HG03045 (cell line): ENCODE results near the gene HAUS7.

Experiments used
- ATAC-seq: cut with Tn5 transposase; IDR thresholded peaks from one replicate; pipeline ENCODE4 v1.9.1; 2021; ENCODE audit warnings: mild to moderate bottlenecking, moderate library complexity; ENCODE audit not compliant: unreplicated experiment

Gene HAUS7

GRCh38 chrX:153499876-153500275 lies 29.5 kb upstream of the HAUS7 start:
- no peak for ATAC-seq

GRCh38 chrX:153499341-153499740 lies 29.0 kb upstream of the HAUS7 start:
- no peak for ATAC-seq

- ATAC-seq, result no peak
These were observed 28.1 kb upstream of the HAUS7 start for GRCh38 chrX:153498453-153498852.

- ATAC-seq, result no peak
These were observed 26.2 kb upstream of the HAUS7 start for GRCh38 chrX:153496590-153496959.

GRCh38 chrX:153495903-153496589 lies 25.7 kb upstream of the HAUS7 start:
- no peak for ATAC-seq

GRCh38 chrX:153495362-153495751 lies 25.0 kb upstream of the HAUS7 start:
- no peak for ATAC-seq

GRCh38 chrX:153494541-153495361 lies 24.4 kb upstream of the HAUS7 start, which contains the start of gene BGN:
BGN (plus strand) TSS chrX:153494980; CDS start chrX:153504632, 9,652 bp downstream.
- ATAC-seq, result no peak

- no peak for ATAC-seq
These were observed 23.7 kb upstream of the HAUS7 start for GRCh38 chrX:153494061-153494460.

GRCh38 chrX:153493085-153493484 lies 22.7 kb upstream of the HAUS7 start:
- ATAC-seq, result no peak

GRCh38 chrX:153492543-153492942 lies 22.2 kb upstream of the HAUS7 start:
- no peak for ATAC-seq

- no peak for ATAC-seq
These were observed 21.5 kb upstream of the HAUS7 start for GRCh38 chrX:153491918-153492317.

- no peak for ATAC-seq
These were observed 21.1 kb upstream of the HAUS7 start for GRCh38 chrX:153491351-153491914.

- no peak for ATAC-seq
These were observed 20.0 kb upstream of the HAUS7 start for GRCh38 chrX:153490217-153490930.

GRCh38 chrX:153488231-153488914 lies 18.0 kb upstream of the HAUS7 start:
- ATAC-seq, result no peak

- ATAC-seq, result no peak
These were observed 17.3 kb upstream of the HAUS7 start for GRCh38 chrX:153487590-153488071.

GRCh38 chrX:153486171-153486570 lies 15.8 kb upstream of the HAUS7 start:
- ATAC-seq, result no peak

GRCh38 chrX:153485396-153486080 lies 15.2 kb upstream of the HAUS7 start:
- no peak for ATAC-seq

GRCh38 chrX:153482376-153483015 lies 12.1 kb upstream of the HAUS7 start:
- no peak for ATAC-seq

GRCh38 chrX:153481043-153481442 lies 10.7 kb upstream of the HAUS7 start:
- no peak for ATAC-seq

- ATAC-seq, result no peak
These were observed 8.4 kb upstream of the HAUS7 start for GRCh38 chrX:153478746-153479145.
